ENCODE data around the gene BANK1.

- TF ChIP-seq CTCF (IDR thresholded peaks at IDR 0.05), result no peak
- TF ChIP-seq POLR2A (IDR thresholded peaks at IDR 0.05), result no peak
Measured at GRCh38 chr4:101853691-101854090, 63.2 kb downstream of the BANK1 start.
